Ovary (tissue), 3 donors: ENCODE results near the gene PRSS8.

Experiments
- CTCF ChIP-seq, 3 donors: fragments of 450-650 bp in 2 of 3; fragments of 200-600 bp in 1 of 3; IDR thresholded peaks; one replicate each; pipeline versions ENCODE4 v1.5.1 to v1.8.0; 2016 to 2022; ENCODE audit warnings: antibody characterized with exemption in 3 of 3, mild to moderate bottlenecking in 1 of 3
- EP300 ChIP-seq: sonication (generic); formaldehyde crosslinking; IDR thresholded peaks from one replicate; pipeline ENCODE4 v1.6.1; 2017; ENCODE audit warnings: antibody characterized with exemption
- POLR2A ChIP-seq: fragments of 450-650 bp; IDR thresholded peaks from one replicate; pipeline ENCODE4 v1.6.1; 2017; ENCODE audit warnings: antibody characterized with exemption, mild to moderate bottlenecking, moderate library complexity
- donor health status: DM: no; HTN: no; CAD: no.

GRCh38 chr16:31136287-31136662 is 748 bp upstream of the PRSS8 start:
- TF ChIP-seq CTCF (IDR thresholded peaks at IDR 0.05) (no peak), POLR2A (no peak), EP300 (no peak)
